Left lung (tissue), 10 donors: Measurements from ENCODE around the gene UBA52. TPM values are rescaled to one million over a fixed set of nuclear protein-coding genes. Genes with fewer than 3 reads are reported as not detected.

ENCODE experiments used
- ATAC-seq: fragments of 200-7000 bp; cut with Tn5 transposase; one replicate; pipeline ENCODE4 v1.9.1; 2020; ENCODE audit warnings: moderate library complexity
- DNase-seq, 4 donors: peaks; one replicate each; pipeline ENCODE4 v3.0.0-alpha.2; 2013 to 2020
- H3K27ac ChIP-seq, 2 donors: fragments of 200-600 bp; sonication (generic) in 1 of 2; one replicate each; pipeline versions ENCODE4 v1.5.0 to v1.8.0; 2020 to 2021
- H3K27me3 ChIP-seq, 2 donors: fragments of 200-600 bp; sonication (generic) in 1 of 2; one replicate each; pipeline versions ENCODE4 v1.5.0 to v1.8.0; 2020 to 2021
- H3K36me3 ChIP-seq, 2 donors: fragments of 200-600 bp; sonication (generic) in 1 of 2; one replicate each; pipeline versions ENCODE4 v1.5.0 to v1.8.0; 2020 to 2021
- H3K4me1 ChIP-seq, 2 donors: fragments of 200-600 bp; one replicate each; pipeline ENCODE4 v1.8.0; 2021
- H3K4me3 ChIP-seq, 2 donors: fragments of 200-600 bp; sonication (generic) in 1 of 2; one replicate each; pipeline versions ENCODE4 v1.5.0 to v1.8.0; 2020 to 2021; ENCODE audit warnings: mild to moderate bottlenecking in 1 of 2
- H3K9me3 ChIP-seq, 2 donors: fragments of 200-600 bp; sonication (generic) in 1 of 2; one replicate each; pipeline versions ENCODE4 v1.5.0 to v1.8.0; 2020 to 2021
- CTCF ChIP-seq, 2 donors: fragments of 200-600 bp; sonication (generic) in 1 of 2; IDR thresholded peaks; one replicate each; pipeline versions ENCODE4 v1.5.0 to v1.8.0; 2021; ENCODE audit warnings: antibody characterized with exemption in 2 of 2
- intact Hi-C, 2 donors: fragments of 100-400 bp; cut with DNase I; formaldehyde crosslinking; loops; one replicate each; pipeline versions ENCODE4 v1.11.2 to v1.14.2; 2022
- polyA plus RNA-seq, 6 donors: library from polyadenylated mRNA; unstranded; fragments of 120-200 nt; gene quantifications; one replicate each; pipeline ENCODE4 v1.2.1, GENCODE V29; 2013; ENCODE audit not compliant: insufficient read length in 6 of 6
- total RNA-seq, 2 donors: library from RNA; stranded (reverse); fragmentation: NEBNext Ultra II Directional; extraction: Animal tissue kit (Norgen Biotek cat#: 25700); gene quantifications; one replicate each; pipeline ENCODE4 v1.2.1, GENCODE V29; 2021
- donor health status: DM: no; HTN: yes; CAD: no.
- donor health status: DM: no; HTN: no; CAD: no.

UBA52 gene
- total and polyA plus RNA-seq, 8 donors: 875 to 1,008 (median 931) TPM

DNA sequence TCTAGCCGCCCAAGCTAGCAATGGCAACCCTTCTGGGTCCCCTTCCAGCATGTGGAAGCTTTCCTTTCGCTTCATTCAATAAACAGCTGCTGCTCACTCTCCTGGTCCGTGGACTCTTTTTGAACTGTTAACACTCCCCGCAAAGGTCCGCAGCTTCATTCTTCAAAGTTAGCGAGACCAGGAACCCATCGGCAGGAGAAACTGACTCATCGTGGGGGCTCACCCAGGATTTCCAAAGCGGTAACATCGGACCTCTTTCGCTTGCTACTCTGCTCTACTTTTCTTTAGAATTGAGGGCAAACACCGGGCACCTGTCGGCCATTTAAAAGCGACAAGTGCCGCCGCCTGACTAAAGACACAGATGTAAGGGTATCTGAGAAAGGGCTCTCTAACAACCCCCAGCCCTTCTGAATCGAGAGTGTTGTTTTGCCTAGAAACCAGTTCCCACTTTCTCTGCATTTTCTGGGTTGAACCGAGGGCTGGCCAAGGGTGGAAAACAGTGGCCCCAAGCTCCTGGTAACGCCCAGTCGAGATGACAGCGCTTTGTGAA is 5.8 kb downstream of the UBA52 start:
- no peak overlapping the region for H3K4me3 ChIP-seq
- H3K27me3 ChIP-seq: no peaks in the 10 kb centered on the region
- DNase-seq (peak in 1 of 4 donors; percentile 17), ATAC-seq (no peak)
- intact Hi-C loops: no loop called here
- H3K4me1 ChIP-seq: peaks cover 11 to 13% of the 10 kb centered on the region in 2 donors
- H3K27ac ChIP-seq: no peak overlapping the region
- no peak for TF ChIP-seq CTCF (IDR thresholded peaks at IDR 0.05)
- H3K9me3 ChIP-seq: no peaks in the 10 kb centered on the region
- peaks cover 0 to 55% of the 10 kb centered on the region in 2 donors for H3K36me3 ChIP-seq

GRCh38 chr19:18580311-18580710 is 8.7 kb downstream of the UBA52 start:
- Histone ChIP-seq H3K4me3 (no peak overlapping the region), H3K9me3 (no peaks in the 10 kb centered on the region), H3K27me3 (no peaks in the 10 kb centered on the region), H3K4me1 (no peaks in the 10 kb centered on the region), H3K27ac (no peak overlapping the region), H3K36me3 (peaks cover 0 to 33% of the 10 kb centered on the region in 2 donors)
- intact Hi-C loops: no loop called here
- ATAC-seq (no peak), DNase-seq (peak in 1 of 4 donors; percentile 16)
- TF ChIP-seq CTCF (IDR thresholded peaks at IDR 0.05): no peak

DNA sequence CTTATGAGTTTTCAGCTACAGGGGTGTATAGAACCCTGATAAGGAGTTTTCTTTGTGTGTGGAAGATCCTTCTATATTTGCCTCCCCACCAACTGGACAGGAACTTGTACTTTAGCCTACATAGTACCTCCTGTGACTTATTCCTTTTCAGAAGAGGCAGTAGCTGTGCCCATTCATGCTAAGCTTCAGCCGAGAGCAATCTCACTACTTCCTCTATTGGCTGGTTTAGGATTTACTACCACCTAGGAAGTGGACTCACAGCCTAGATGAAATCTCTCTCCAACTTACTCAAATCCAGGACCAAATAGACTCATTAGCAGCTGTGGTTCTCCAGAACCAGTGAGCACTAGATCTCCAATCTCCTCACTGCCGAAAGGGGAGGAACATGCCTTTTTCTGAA is 14.6 kb downstream of the UBA52 start:
- intact Hi-C loops: no loop called here
- no peak overlapping the region for H3K4me3 ChIP-seq
- no peak for TF ChIP-seq CTCF (IDR thresholded peaks at IDR 0.05)
- no peaks in the 10 kb centered on the region for H3K27me3 ChIP-seq
- H3K4me1 ChIP-seq: peaks cover 9 to 27% of the 10 kb centered on the region in 2 donors
- peaks cover 0 to 8% of the 10 kb centered on the region in 2 donors for H3K36me3 ChIP-seq
- H3K27ac ChIP-seq: no peak overlapping the region
- DNase-seq (no peak), ATAC-seq (no peak)
- H3K9me3 ChIP-seq: no peaks in the 10 kb centered on the region

- Histone ChIP-seq H3K4me3 (no peak overlapping the region), H3K9me3 (no peaks in the 10 kb centered on the region), H3K4me1 (peaks cover 9 to 27% of the 10 kb centered on the region in 2 donors), H3K27ac (peak overlapping the region in 1 of 2 donors; percentile 97), H3K36me3 (peaks cover 0 to 10% of the 10 kb centered on the region in 2 donors), H3K27me3 (no peaks in the 10 kb centered on the region)
- TF ChIP-seq CTCF (IDR thresholded peaks at IDR 0.05): no peak
- intact Hi-C loops: no loop called here
- DNase-seq (no peak), ATAC-seq (no peak)
Observed at GRCh38 chr19:18587561-18587960, 15.9 kb downstream of the UBA52 start.

DNA sequence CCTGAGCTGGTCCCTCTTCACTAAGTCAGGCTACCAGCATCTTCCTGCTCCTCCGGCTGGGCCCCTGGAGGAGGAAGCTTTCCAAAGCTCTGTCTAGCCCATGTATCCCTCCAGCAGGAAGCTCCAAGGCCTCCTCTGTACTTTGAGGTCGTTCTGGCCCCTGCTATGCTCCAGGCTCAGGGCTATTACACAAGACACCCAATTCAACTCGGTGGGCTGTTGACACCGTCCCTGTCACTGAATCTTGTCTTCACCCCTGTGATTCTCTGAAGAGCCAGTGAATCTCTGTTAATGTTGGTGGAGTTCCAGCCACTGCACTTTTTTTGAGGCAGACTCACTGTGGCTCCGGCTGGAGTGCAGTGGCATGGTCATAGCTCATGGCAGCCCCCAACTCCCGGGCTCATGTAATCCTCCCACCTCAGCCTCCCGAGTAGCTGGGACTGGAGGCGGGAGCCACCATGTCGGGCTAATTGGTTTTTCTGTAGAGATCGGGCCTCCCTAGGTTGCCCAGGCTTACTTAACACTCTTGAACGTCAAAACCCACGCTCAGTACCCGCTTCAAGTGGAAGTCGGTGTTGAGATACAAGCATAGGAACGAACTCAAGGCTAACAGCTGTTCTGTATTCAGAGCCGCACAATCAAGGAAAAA is 16.4 kb downstream of the UBA52 start:
- DNase-seq: peak in 1 of 4 donors; percentile 20
- no peaks in the 10 kb centered on the region for H3K27me3 ChIP-seq
- H3K27ac ChIP-seq: peak overlapping the region; percentile 88 to 97
- no peaks in the 10 kb centered on the region for H3K9me3 ChIP-seq
- ATAC-seq: no peak
- peaks cover 9 to 27% of the 10 kb centered on the region in 2 donors for H3K4me1 ChIP-seq
- peak overlapping the region; percentile 77 to 79 for H3K4me3 ChIP-seq
- H3K36me3 ChIP-seq: peaks cover 0 to 10% of the 10 kb centered on the region in 2 donors
- intact Hi-C loops: no loop called here
- TF ChIP-seq CTCF (IDR thresholded peaks at IDR 0.05): no peak
